Middle frontal gyrus (tissue), 1 donor: Measurements from ENCODE around the gene RND3.

Experiments
- DNase-seq: peaks from one replicate; pipeline ENCODE4 v3.0.0-alpha.2; 2015; ENCODE audit warnings: low spot score; ENCODE audit errors: extremely low spot score

Gene RND3

DNA sequence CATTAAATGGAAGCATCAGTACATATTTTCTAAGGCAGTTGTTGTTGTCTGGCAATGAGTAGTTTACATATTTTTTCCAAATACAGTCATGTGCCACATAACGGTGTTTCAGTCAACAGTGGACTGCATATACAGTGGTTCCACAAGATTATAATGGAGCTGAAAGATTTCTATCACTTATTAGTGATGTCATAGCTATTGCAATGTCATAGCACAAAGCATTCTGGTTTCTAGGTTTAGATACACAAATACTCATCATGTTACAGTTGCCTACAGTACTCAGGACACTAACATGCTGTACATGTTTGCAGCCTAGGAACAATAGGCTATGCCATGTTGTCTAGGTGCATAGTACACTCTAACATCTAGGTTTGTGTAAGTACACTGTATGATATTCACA is 45.0 kb downstream of the RND3 start:
- DNase-seq: no peak

GRCh38 chr2:150441784-150442183 is 45.7 kb downstream of the RND3 start:
- no peak for DNase-seq

DNA sequence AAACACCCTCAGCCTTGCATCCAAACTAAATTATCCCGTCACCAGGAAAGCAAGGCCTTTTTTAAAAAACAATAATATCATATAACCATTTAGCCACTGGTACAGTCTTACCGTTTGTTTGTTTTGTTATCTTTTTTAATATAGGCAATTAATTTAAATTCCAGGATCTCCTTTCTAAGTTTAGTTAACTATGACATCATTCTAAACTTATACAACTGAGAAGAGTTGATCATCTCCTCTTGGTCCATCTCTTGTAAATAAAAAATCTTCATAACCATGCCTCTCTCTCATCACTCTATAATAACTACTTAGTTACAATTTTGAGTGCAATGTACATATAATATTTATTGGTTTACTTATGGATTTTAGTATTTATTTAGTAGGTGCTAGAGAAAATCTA is 46.2 kb downstream of the RND3 start:
- DNase-seq: no peak

GRCh38 chr2:150438654-150439053 is 48.8 kb downstream of the RND3 start:
- no peak for DNase-seq

- DNase-seq: no peak
These were observed 49.4 kb downstream of the RND3 start for GRCh38 chr2:150438041-150438440.

- DNase-seq: no peak
These were observed 55.2 kb downstream of the RND3 start for GRCh38 chr2:150432312-150432625.

GRCh38 chr2:150431561-150432311 is 55.7 kb downstream of the RND3 start:
- DNase-seq: no peak

GRCh38 chr2:150429384-150429961 is 58.0 kb downstream of the RND3 start:
- DNase-seq: no peak

- no peak for DNase-seq
These were observed 58.8 kb downstream of the RND3 start for GRCh38 chr2:150428641-150429040.

- no peak for DNase-seq
These were observed 60.2 kb downstream of the RND3 start for GRCh38 chr2:150427298-150427697.

- no peak for DNase-seq
These were observed 60.7 kb downstream of the RND3 start for GRCh38 chr2:150426724-150427123.

GRCh38 chr2:150426315-150426714 is 61.2 kb downstream of the RND3 start:
- no peak for DNase-seq

GRCh38 chr2:150425121-150425955 is 62.1 kb downstream of the RND3 start:
- no peak for DNase-seq

DNA sequence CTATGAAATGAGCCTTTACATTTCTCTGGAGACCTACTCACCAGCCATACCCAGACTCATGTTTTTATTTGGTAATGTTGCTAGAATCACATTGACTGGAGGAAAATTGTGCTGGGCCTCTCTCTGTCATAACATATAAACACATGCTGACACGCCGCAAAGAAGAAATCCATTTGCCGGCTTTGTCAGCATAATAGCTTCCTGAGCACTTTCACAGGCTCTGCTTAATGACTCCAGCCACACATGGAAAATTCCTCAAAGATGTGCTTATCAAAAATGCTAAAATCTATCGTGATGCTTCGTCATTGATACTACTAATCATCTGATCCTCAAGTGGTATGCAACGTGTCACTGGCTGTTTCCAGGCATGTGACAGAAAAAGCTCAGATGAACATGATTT is 63.1 kb downstream of the RND3 start:
- DNase-seq: no peak

DNA sequence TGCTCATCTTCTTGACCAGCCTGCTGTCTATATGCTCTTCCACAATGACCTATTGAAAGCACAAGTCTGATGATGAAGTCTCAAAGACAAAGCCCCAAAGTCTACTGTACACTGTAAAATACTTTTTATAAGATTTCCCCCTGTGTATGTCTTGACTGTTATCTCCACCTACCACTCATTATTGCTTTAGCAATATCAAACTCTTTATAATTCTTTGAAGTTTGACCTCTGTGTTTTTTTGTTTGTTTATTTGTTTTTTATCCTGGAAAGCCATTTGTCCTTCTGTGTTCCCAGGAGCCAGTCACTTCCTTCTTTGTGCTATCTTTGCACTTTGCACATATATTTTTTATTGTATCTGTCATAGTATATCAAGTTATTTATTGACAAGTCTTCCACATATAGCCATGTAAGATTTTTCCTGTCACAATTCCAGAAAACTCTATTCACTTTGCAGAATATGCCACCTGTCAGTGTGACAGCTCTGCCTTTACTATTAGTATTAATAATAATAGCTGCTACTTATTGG is 66.3 kb downstream of the RND3 start:
- DNase-seq: no peak

- no peak for DNase-seq
These were observed 68.6 kb downstream of the RND3 start for GRCh38 chr2:150418916-150419315.
